ENCODE data around the gene VPS50. TPM values are rescaled to one million over a fixed set of nuclear protein-coding genes. Genes with fewer than 3 reads are reported as not detected.
"Not testable (repeated sequence)": the region's sequence is repeated elsewhere in the genome, so short reads cannot be mapped to it uniquely, and the experiment has no call there.

VPS50 gene
- total and polyA plus RNA-seq, 4 experiments from 2014 or later: 7.5 to 45.8 (median 26.0) TPM

DNA sequence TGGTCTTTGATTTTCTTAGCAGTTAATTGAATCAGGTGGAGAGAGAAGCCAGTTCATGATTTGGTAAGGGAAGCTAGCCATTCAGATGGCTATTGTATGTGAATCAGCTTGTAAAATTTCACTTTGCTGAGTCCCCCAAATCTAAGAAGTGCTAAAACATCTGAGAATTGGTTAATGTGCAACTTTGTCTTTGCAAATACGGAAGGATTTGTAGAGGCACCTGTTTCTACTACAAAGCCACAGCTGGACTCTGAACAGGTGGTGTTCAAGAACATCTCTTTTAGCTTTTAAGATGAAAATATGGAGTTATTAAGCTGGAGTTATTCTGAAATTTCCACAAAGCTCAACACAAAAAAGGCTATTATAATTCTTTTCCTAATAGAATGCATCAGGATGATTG, 132.6 kb downstream of the VPS50 start:
- no peak for DNase-seq

DNA sequence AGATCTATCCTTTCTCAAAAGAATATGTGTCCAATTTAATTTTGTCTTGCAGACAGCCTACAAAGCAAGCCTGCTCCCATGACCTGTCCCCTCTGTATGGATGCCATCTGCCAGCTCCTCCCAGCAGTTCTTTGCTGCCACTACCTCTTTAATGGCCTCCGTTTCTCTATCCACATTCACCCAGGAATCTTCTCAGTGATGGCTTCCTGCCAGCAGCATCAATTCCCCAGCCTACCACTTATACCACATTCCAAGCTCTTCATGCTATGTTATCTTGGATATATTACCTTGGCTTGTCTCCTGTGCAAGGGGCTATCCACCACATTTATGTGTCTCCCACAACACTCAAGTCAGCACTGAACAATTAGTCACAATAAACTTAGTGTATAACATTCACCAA, 133.2 kb downstream of the VPS50 start:
- H3K27ac ChIP-seq (ENCODE audit: low read depth, low read length): no peak overlapping the region
- ChIA-PET CTCF (ENCODE audit: partially characterized antibody) (no interaction called here), POLR2A (ENCODE audit: partially characterized antibody) (no interaction called here)
- Mint-ChIP-seq H3K27me3 (peaks cover 3 to 5% of the 10 kb centered on the region in 2 donors), H3K4me1 (no peaks in the 10 kb centered on the region), H3K9me3 (peaks cover under 1 to 14% (median 10%) of the 10 kb centered on the region in 8 donors), H3K4me3 (no peak overlapping the region), H3K27ac (peak overlapping the region in 1 of 7 donors; percentile 46), H3K36me3 (no peaks in the 10 kb centered on the region)
- no peak for DNase-seq
- no peaks in the 10 kb centered on the region for H3K9me3 ChIP-seq (ENCODE audit: control insufficient read depth in 1 of 2, low read length in 2 of 2)
- no peaks in the 10 kb centered on the region for H3K36me3 ChIP-seq (ENCODE audit: insufficient read depth, low read length)
- no peak overlapping the region for H3K4me3 ChIP-seq (ENCODE audit: low read length in 2 of 2)
- H3K27me3 ChIP-seq (ENCODE audit: insufficient read depth, low read length): no peaks in the 10 kb centered on the region
- no peaks in the 10 kb centered on the region for H3K4me1 ChIP-seq (ENCODE audit: insufficient read depth, low read length)
- intact Hi-C loops (cut with micrococcal nuclease): no loop called here

More for the DNA sequence above, 132.6 kb downstream of the VPS50 start:
- Histone ChIP-seq H3K9me3 (ENCODE audit: control insufficient read depth in 1 of 2, low read length in 2 of 2) (no peaks in the 10 kb centered on the region), H3K36me3 (ENCODE audit: insufficient read depth, low read length) (no peaks in the 10 kb centered on the region), H3K4me1 (ENCODE audit: insufficient read depth, low read length) (no peaks in the 10 kb centered on the region), H3K4me3 (ENCODE audit: low read length in 2 of 2) (no peak overlapping the region), H3K27ac (ENCODE audit: low read depth, low read length) (no peak overlapping the region), H3K27me3 (ENCODE audit: insufficient read depth, low read length) (no peaks in the 10 kb centered on the region)
- Mint-ChIP-seq H3K4me3 (no peak overlapping the region), H3K27me3 (peaks cover 3 to 5% of the 10 kb centered on the region in 2 donors), H3K9me3 (peaks cover 0 to 14% (median 10%) of the 10 kb centered on the region in 8 donors), H3K27ac (no peak overlapping the region), H3K4me1 (no peaks in the 10 kb centered on the region), H3K36me3 (peaks cover 0 to under 1% of the 10 kb centered on the region in 2 donors)
- ChIA-PET CTCF (ENCODE audit: partially characterized antibody) (interaction anchor here (0.7 kb wide), 1 partner anchor 65 kb away, joined by 3 read pairs; no protein-coding TSS in a partner anchor), POLR2A (ENCODE audit: partially characterized antibody) (no interaction called here)
- intact Hi-C loops (cut with micrococcal nuclease): no loop called here

DNA sequence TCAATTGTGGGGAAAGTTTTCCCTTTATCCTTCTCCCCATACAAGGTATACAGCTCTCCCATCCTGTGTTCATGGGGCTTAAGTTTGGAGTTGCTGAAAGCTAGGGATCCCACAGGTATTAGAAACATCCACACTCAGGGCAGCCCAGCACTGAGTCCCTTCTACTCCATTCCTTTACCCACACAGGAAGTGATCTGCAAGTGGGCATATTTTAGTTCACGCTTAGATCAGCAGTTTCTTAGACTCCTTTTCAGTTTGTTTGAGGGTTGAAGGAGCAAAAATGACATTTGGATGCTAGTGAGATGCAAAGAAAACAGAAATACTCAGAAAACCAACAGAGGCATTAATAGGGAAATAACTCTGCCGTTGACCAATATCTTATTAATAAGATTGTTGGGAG, 134.7 kb downstream of the VPS50 start:
- Histone ChIP-seq H3K27ac (ENCODE audit: low read depth, low read length) (no peak overlapping the region), H3K36me3 (ENCODE audit: insufficient read depth, low read length) (no peaks in the 10 kb centered on the region), H3K27me3 (ENCODE audit: insufficient read depth, low read length) (no peaks in the 10 kb centered on the region), H3K9me3 (ENCODE audit: control insufficient read depth in 1 of 2, low read length in 2 of 2) (no peaks in the 10 kb centered on the region), H3K4me1 (ENCODE audit: insufficient read depth, low read length) (no peaks in the 10 kb centered on the region), H3K4me3 (ENCODE audit: low read length in 2 of 2) (no peak overlapping the region)
- intact Hi-C loops (cut with micrococcal nuclease): no loop called here
- Mint-ChIP-seq H3K4me3 (no peak overlapping the region), H3K27me3 (peaks cover 4 to 6% of the 10 kb centered on the region in 2 donors), H3K9me3 (peaks cover 3 to 21% (median 13%) of the 10 kb centered on the region in 8 donors), H3K4me1 (no peaks in the 10 kb centered on the region), H3K36me3 (no peaks in the 10 kb centered on the region), H3K27ac (no peak overlapping the region)
- CTCF ChIA-PET (ENCODE audit: partially characterized antibody): interaction anchor here (1.0 kb wide), 1 partner anchor 8 kb away, joined by 3 read pairs; no protein-coding TSS in a partner anchor
- POLR2A ChIA-PET (ENCODE audit: partially characterized antibody): no interaction called here
- no peak for DNase-seq

DNA sequence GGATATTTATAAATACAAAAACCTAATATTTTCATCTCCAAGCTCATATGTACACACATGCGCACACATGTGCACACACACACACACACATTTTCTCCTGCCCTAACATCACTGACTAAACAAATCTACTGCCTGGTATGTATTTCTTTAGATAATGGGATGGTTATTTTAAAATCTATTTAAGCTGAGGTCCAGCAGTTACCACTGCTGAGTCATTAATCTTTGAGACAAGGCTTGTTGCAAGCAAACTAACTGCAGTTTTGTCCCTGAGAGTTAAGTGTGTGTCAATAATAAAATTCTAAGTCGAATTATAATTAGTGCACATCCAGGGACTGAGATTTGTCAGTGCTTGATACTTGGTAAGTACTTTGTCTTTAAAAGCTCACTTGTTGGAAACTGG, 135.1 kb downstream of the VPS50 start:
- peaks cover 4 to 6% of the 10 kb centered on the region in 2 donors for H3K27me3 Mint-ChIP-seq
- ChIA-PET POLR2A (ENCODE audit: partially characterized antibody) (no interaction called here), CTCF (ENCODE audit: partially characterized antibody) (interaction anchor here (0.8 to 1.0 kb wide), 2 partner anchors 8 to 10 kb away, joined by 3 to 4 read pairs; no protein-coding TSS in a partner anchor)
- peaks cover 3 to 21% (median 13%) of the 10 kb centered on the region in 8 donors for H3K9me3 Mint-ChIP-seq
- no peak overlapping the region for H3K27ac Mint-ChIP-seq
- no peaks in the 10 kb centered on the region for H3K4me1 ChIP-seq (ENCODE audit: insufficient read depth, low read length)
- H3K27ac ChIP-seq (ENCODE audit: low read depth, low read length): no peak overlapping the region
- intact Hi-C loops (cut with micrococcal nuclease): no loop called here
- no peaks in the 10 kb centered on the region for H3K36me3 Mint-ChIP-seq
- no peaks in the 10 kb centered on the region for H3K9me3 ChIP-seq (ENCODE audit: control insufficient read depth in 1 of 2, low read length in 2 of 2)
- H3K36me3 ChIP-seq (ENCODE audit: insufficient read depth, low read length): no peaks in the 10 kb centered on the region
- no peaks in the 10 kb centered on the region for H3K4me1 Mint-ChIP-seq
- DNase-seq: no peak
- no peak overlapping the region for H3K4me3 ChIP-seq (ENCODE audit: low read length in 2 of 2)
- no peaks in the 10 kb centered on the region for H3K27me3 ChIP-seq (ENCODE audit: insufficient read depth, low read length)
- no peak overlapping the region for H3K4me3 Mint-ChIP-seq

DNA sequence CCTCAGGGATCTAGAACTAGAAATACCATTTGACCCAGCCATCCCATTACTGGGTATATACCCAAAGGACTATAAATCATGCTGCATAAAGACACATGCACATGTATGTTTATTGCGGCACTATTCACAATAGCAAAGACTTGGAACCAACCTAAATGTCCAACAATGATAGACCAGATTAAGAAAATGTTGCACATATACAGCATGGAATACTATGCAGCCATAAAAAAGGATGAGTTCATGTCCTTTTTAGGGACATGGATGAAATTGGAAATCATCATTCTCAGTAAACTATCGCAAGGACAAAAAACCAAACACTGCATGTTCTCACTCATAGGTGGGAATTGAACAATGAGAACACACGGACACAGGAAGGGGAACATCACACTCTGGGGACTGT, 138.8 kb downstream of the VPS50 start:
- CTCF ChIA-PET (ENCODE audit: partially characterized antibody); H3K27ac ChIP-seq (ENCODE audit: low read depth, low read length); H3K4me3 Mint-ChIP-seq; H3K9me3 ChIP-seq (ENCODE audit: control insufficient read depth in 1 of 2, low read length in 2 of 2); H3K4me3 ChIP-seq (ENCODE audit: low read length in 2 of 2); H3K27me3 ChIP-seq (ENCODE audit: insufficient read depth, low read length); POLR2A ChIA-PET (ENCODE audit: partially characterized antibody); H3K36me3 Mint-ChIP-seq; H3K4me1 Mint-ChIP-seq; H3K4me1 ChIP-seq (ENCODE audit: insufficient read depth, low read length); intact Hi-C loops (cut with micrococcal nuclease); DNase-seq; H3K36me3 ChIP-seq (ENCODE audit: insufficient read depth, low read length): not testable (repeated sequence)
- peak overlapping the region in 1 of 7 donors; percentile 15 for H3K27ac Mint-ChIP-seq
- peaks cover 3 to 21% (median 13%) of the 10 kb centered on the region in 8 donors for H3K9me3 Mint-ChIP-seq
- peaks cover 4 to 10% of the 10 kb centered on the region in 2 donors for H3K27me3 Mint-ChIP-seq

DNA sequence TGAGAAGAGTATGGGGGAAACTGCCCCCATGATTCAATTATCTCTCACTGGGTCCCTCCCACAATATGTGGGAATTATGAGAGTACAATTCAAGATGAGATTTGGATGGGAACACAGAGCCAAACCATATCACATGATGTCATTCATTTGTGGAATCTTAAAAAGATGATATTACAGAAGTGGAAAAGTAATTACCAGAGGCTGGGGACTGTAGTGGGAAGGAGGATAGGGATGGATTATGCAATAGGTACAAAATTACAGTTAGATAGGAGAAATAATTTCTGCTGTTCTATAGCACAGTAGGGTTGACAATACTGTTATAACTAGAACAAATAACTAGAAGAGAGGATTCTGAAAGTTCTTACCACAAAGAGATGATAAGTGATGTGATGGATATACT, 141.4 kb downstream of the VPS50 start:
- Histone ChIP-seq H3K9me3 (ENCODE audit: control insufficient read depth in 1 of 2, low read length in 2 of 2) (no peaks in the 10 kb centered on the region), H3K4me1 (ENCODE audit: insufficient read depth, low read length) (no peaks in the 10 kb centered on the region), H3K36me3 (ENCODE audit: insufficient read depth, low read length) (no peaks in the 10 kb centered on the region), H3K4me3 (ENCODE audit: low read length in 2 of 2) (no peak overlapping the region), H3K27me3 (ENCODE audit: insufficient read depth, low read length) (no peaks in the 10 kb centered on the region), H3K27ac (ENCODE audit: low read depth, low read length) (no peak overlapping the region)
- H3K4me3 Mint-ChIP-seq: no peak overlapping the region
- H3K9me3 Mint-ChIP-seq: peaks cover 3 to 16% (median 9%) of the 10 kb centered on the region in 8 donors
- no peaks in the 10 kb centered on the region for H3K4me1 Mint-ChIP-seq
- H3K27me3 Mint-ChIP-seq: peaks cover 10 to 11% of the 10 kb centered on the region in 2 donors
- POLR2A ChIA-PET (ENCODE audit: partially characterized antibody): no interaction called here
- CTCF ChIA-PET (ENCODE audit: partially characterized antibody): no interaction called here
- intact Hi-C loops (cut with micrococcal nuclease): no loop called here
- H3K36me3 Mint-ChIP-seq: no peaks in the 10 kb centered on the region
- H3K27ac Mint-ChIP-seq: no peak overlapping the region
- DNase-seq: no peak

DNA sequence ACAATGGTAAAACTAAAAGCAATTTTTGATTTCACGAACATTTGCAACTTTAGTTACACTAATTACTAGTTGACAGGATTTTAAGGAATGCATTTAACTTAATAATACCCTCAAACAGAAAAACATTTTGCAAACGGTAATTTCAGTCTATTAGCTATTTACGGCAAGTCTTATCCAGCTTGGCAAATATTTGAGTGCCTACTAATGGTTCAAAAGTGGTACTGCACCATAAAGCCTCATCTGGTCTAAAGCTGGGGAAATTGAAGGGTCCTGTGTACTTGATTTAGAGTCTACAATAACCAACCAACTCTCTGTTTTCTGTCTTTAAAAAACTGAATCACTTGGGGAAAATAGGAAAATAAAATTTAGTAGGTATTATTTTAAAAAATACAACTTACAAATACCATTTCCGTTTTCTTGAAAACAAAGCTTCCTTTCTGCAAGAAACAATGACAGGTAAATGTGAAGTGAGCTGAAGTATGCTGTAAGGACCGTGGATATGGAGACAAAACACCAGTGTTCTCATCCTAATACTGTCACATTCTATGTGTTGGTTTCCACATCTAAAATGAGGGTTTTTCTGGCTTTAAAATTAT, 142.3 kb downstream of the VPS50 start:
- ChIA-PET POLR2A (ENCODE audit: partially characterized antibody) (no interaction called here), CTCF (ENCODE audit: partially characterized antibody) (interaction anchor here (0.7 to 1.5 kb wide), 5 partner anchors 8 to 128 kb away, joined by 3 to 4 read pairs (median 3); no protein-coding TSS in a partner anchor)
- intact Hi-C loops (cut with micrococcal nuclease): no loop called here
- Mint-ChIP-seq H3K36me3 (no peaks in the 10 kb centered on the region), H3K4me1 (no peaks in the 10 kb centered on the region), H3K27ac (no peak overlapping the region), H3K9me3 (peaks cover 0 to 8% (median 4%) of the 10 kb centered on the region in 8 donors), H3K27me3 (peaks cover 6 to 11% of the 10 kb centered on the region in 2 donors), H3K4me3 (no peak overlapping the region)
- no peaks in the 10 kb centered on the region for H3K4me1 ChIP-seq (ENCODE audit: insufficient read depth, low read length)
- peak in 1 of 5 donors; percentile 2 for DNase-seq
- H3K4me3 ChIP-seq (ENCODE audit: low read length in 2 of 2): no peak overlapping the region
- H3K27ac ChIP-seq (ENCODE audit: low read depth, low read length): no peak overlapping the region
- no peaks in the 10 kb centered on the region for H3K9me3 ChIP-seq (ENCODE audit: control insufficient read depth in 1 of 2, low read length in 2 of 2)
- H3K36me3 ChIP-seq (ENCODE audit: insufficient read depth, low read length): no peaks in the 10 kb centered on the region
- no peaks in the 10 kb centered on the region for H3K27me3 ChIP-seq (ENCODE audit: insufficient read depth, low read length)

All from CD4-positive, alpha-beta memory T cell (primary cell).